CD14-positive monocyte (primary cell): ENCODE results near the gene RBM18. TPM values are rescaled to one million over a fixed set of nuclear protein-coding genes. Genes with fewer than 3 reads are reported as not detected.

Source experiments
- DNase-seq, 3 donors: peaks; one replicate each; pipeline ENCODE4 v3.0.0-alpha.2; 2011 to 2022
- H2AFZ ChIP-seq: 2 replicates; pipeline ENCODE4 v1.6.0; 2012; ENCODE audit warnings: mild to moderate bottlenecking, low read depth, low read length, inconsistent platforms; ENCODE audit not compliant: insufficient read depth, poor library complexity, severe bottlenecking
- H3K27ac ChIP-seq, 2 donors: 1 replicate in 1 of 2; 2 replicates in 1 of 2; pipeline ENCODE4 v1.5.1; 2012 to 2013; ENCODE audit warnings: low read length in 2 of 2, control low read depth in 1 of 2, inconsistent platforms in 1 of 2, low read depth in 1 of 2, mild to moderate bottlenecking in 1 of 2
- H3K27me3 ChIP-seq, 2 donors: one replicate each; pipeline versions ENCODE4 v1.6.0 to v1.6.1; 2011 to 2013; ENCODE audit warnings: low read length in 2 of 2; ENCODE audit not compliant: control insufficient read depth in 2 of 2, insufficient read depth in 2 of 2
- H3K36me3 ChIP-seq, 2 donors: replicated peaks in 1 of 2; 1 replicate in 1 of 2; 2 replicates in 1 of 2; pipeline versions ENCODE4 v1.5.1 to v1.6.1; 2012 to 2013; ENCODE audit warnings: low read length in 2 of 2, control low read depth in 1 of 2, inconsistent platforms in 1 of 2, mild to moderate bottlenecking in 1 of 2; ENCODE audit not compliant: insufficient read depth in 2 of 2, control insufficient read depth in 1 of 2
- H3K4me1 ChIP-seq, 2 donors: 1 replicate in 1 of 2; 2 replicates in 1 of 2; pipeline versions ENCODE4 v1.5.1 to v1.6.1; 2012 to 2013; ENCODE audit warnings: low read length in 2 of 2, control low read depth in 1 of 2, inconsistent platforms in 1 of 2, mild to moderate bottlenecking in 1 of 2, moderate library complexity in 1 of 2; ENCODE audit not compliant: insufficient read depth in 2 of 2, control insufficient read depth in 1 of 2
- H3K4me2 ChIP-seq: replicated peaks from 2 replicates; pipeline ENCODE3; 2012; ENCODE audit warnings: low read length, moderate library complexity, mild to moderate bottlenecking; ENCODE audit not compliant: poor library complexity, severe bottlenecking; ENCODE audit errors: extremely low read depth
- H3K4me3 ChIP-seq, 3 experiments: fragments of 200-600 bp in 1 of 3; sonication (generic) in 1 of 3; replicated peaks in 1 of 3; 1 replicate in 2 of 3; 2 replicates in 1 of 3; pipeline ENCODE4 v1.5.1; 2011 to 2013; ENCODE audit warnings: low read length in 3 of 3, mild to moderate bottlenecking in 3 of 3, control low read depth in 2 of 3, low read depth in 2 of 3, inconsistent platforms in 1 of 3, moderate library complexity in 1 of 3
- H3K79me2 ChIP-seq: 2 replicates; pipeline ENCODE4 v1.6.0; 2012; ENCODE audit warnings: mild to moderate bottlenecking, control low read depth, inconsistent platforms, low read length, moderate library complexity; ENCODE audit not compliant: insufficient read depth
- H3K9ac ChIP-seq: 2 replicates; pipeline ENCODE4 v1.6.0; 2017; ENCODE audit warnings: low read length, mild to moderate bottlenecking; ENCODE audit not compliant: insufficient read depth, poor library complexity, severe bottlenecking
- H3K9me3 ChIP-seq, 2 donors: replicated peaks in 1 of 2; 1 replicate in 1 of 2; 2 replicates in 1 of 2; pipeline versions ENCODE4 v1.5.1 to v1.6.1; 2012 to 2013; ENCODE audit warnings: low read length in 2 of 2, control low read depth in 1 of 2; ENCODE audit not compliant: control insufficient read depth in 1 of 2, insufficient read depth in 1 of 2
- H4K20me1 ChIP-seq: 2 replicates; pipeline ENCODE4 v1.6.0; 2012; ENCODE audit warnings: mild to moderate bottlenecking, low read length, control low read depth, moderate library complexity; ENCODE audit not compliant: insufficient read depth
- H3K27ac Mint-ChIP-seq, 7 donors: one replicate each; pipeline ENCODE4 v1.8.0; 2020; ENCODE audit warnings: mild to moderate bottlenecking in 7 of 7, mixed read lengths in 7 of 7, moderate library complexity in 6 of 7, inconsistent platforms in 2 of 7
- H3K27me3 Mint-ChIP-seq, 3 donors: one replicate each; pipeline ENCODE4 v1.8.0; 2021 to 2022; ENCODE audit warnings: low read depth in 3 of 3, mild to moderate bottlenecking in 3 of 3, mixed read lengths in 3 of 3, moderate library complexity in 3 of 3, inconsistent platforms in 1 of 3
- H3K36me3 Mint-ChIP-seq, 2 donors: one replicate each; pipeline ENCODE4 v1.8.0; 2020; ENCODE audit warnings: mixed read lengths in 2 of 2, inconsistent platforms in 1 of 2, mild to moderate bottlenecking in 1 of 2
- H3K4me1 Mint-ChIP-seq: one replicate; pipeline ENCODE4 v1.8.0; 2020; ENCODE audit warnings: mild to moderate bottlenecking, mixed read lengths
- H3K4me3 Mint-ChIP-seq, 2 donors: one replicate each; pipeline ENCODE4 v1.8.0; 2020; ENCODE audit warnings: mild to moderate bottlenecking in 2 of 2, mixed read lengths in 2 of 2, moderate library complexity in 1 of 2
- H3K9me3 Mint-ChIP-seq, 7 donors: one replicate each; pipeline ENCODE4 v1.8.0; 2020 to 2022; ENCODE audit warnings: mixed read lengths in 7 of 7, mild to moderate bottlenecking in 6 of 7, moderate library complexity in 6 of 7, inconsistent platforms in 2 of 7
- WGBS: methylation state at CpG from one replicate; pipeline ENCODE4 v1.1.5; 2013; ENCODE audit warnings: missing lambda C conversion rate; ENCODE audit not compliant: insufficient coverage; 5-methylcytosine and 5-hydroxymethylcytosine counted together
- intact Hi-C, 2 donors: fragments of 100-400 bp; cut with micrococcal nuclease; formaldehyde crosslinking; loops; one replicate each; pipeline versions ENCODE4 v1.15.0 to v1.15.1; 2023
- polyA plus RNA-seq, 3 donors: library from polyadenylated mRNA; depleted of rRNA in 1 of 3; unstranded in 2 of 3; stranded (reverse) in 1 of 3; fragments of 300-500 nt in 2 of 3; fragments of >200 nt in 1 of 3; fragmentation: Illumina TruSeq in 2 of 3; gene quantifications; 1 replicate in 2 of 3; 2 replicates in 1 of 3; pipeline ENCODE4 v1.2.3, GENCODE V29; 2012 to 2021
- TF ChIP-seq, protein P1 (sequence below): fragments of 200-600 bp; IDR thresholded peaks from one replicate; pipeline ENCODE4 v1.8.0; 2022; ENCODE audit warnings: antibody characterized with exemption, mild to moderate bottlenecking

RBM18 gene
- polyA plus RNA-seq, 3 donors: 10.4 to 26.3 (median 25.3) TPM

DNA sequence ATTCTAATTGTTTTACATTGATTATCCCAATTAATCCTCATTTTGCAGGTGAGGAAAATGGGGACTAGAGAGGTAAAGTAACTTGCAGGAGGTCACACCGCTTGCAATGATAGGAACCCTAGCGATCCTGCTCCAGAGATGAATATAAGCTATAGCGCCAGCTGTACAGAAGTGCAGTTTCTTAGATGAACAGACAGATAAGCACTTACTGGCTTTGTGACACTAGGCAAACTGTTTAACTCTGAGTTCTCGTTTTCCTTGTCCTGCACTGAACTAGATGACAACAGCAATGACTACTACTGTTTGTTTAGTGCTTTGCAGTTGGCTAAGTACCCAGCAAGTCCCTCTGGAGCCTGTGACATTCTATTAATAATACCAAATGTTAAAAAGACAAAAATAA is 47.0 kb downstream of the RBM18 start:
- H3K27ac ChIP-seq: no peak overlapping the region
- H3K4me2 ChIP-seq: no peak overlapping the region
- H2AFZ ChIP-seq: no peak overlapping the region
- peaks cover 70 to 97% of the 10 kb centered on the region in 2 donors for H3K27me3 ChIP-seq
- Mint-ChIP-seq H3K4me1 (peaks cover 38% of the 10 kb centered on the region), H3K4me3 (no peak overlapping the region), H3K27me3 (peaks cover 94 to 100% (median 96%) of the 10 kb centered on the region in 3 donors), H3K9me3 (peaks cover 0 to 31% (median 11%) of the 10 kb centered on the region in 7 donors), H3K36me3 (peaks cover 0 to 11% of the 10 kb centered on the region in 2 donors), H3K27ac (peak overlapping the region in 1 of 7 donors; percentile 16)
- H3K4me3 ChIP-seq: no peak overlapping the region
- peaks cover 17 to 23% of the 10 kb centered on the region in 2 donors for H3K4me1 ChIP-seq
- TF ChIP-seq, protein P1, sequence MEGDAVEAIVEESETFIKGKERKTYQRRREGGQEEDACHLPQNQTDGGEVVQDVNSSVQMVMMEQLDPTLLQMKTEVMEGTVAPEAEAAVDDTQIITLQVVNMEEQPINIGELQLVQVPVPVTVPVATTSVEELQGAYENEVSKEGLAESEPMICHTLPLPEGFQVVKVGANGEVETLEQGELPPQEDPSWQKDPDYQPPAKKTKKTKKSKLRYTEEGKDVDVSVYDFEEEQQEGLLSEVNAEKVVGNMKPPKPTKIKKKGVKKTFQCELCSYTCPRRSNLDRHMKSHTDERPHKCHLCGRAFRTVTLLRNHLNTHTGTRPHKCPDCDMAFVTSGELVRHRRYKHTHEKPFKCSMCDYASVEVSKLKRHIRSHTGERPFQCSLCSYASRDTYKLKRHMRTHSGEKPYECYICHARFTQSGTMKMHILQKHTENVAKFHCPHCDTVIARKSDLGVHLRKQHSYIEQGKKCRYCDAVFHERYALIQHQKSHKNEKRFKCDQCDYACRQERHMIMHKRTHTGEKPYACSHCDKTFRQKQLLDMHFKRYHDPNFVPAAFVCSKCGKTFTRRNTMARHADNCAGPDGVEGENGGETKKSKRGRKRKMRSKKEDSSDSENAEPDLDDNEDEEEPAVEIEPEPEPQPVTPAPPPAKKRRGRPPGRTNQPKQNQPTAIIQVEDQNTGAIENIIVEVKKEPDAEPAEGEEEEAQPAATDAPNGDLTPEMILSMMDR: no peak
- 0% methylated on average over 3 of the region's 4 CpGs for WGBS
- no peak for DNase-seq
- H4K20me1 ChIP-seq: no peaks in the 10 kb centered on the region
- no peaks in the 10 kb centered on the region for H3K36me3 ChIP-seq
- intact Hi-C loops: no loop called here
- H3K9ac ChIP-seq: no peak overlapping the region
- no peaks in the 10 kb centered on the region for H3K79me2 ChIP-seq
- peaks cover 0 to 59% of the 10 kb centered on the region in 2 donors for H3K9me3 ChIP-seq

DNA sequence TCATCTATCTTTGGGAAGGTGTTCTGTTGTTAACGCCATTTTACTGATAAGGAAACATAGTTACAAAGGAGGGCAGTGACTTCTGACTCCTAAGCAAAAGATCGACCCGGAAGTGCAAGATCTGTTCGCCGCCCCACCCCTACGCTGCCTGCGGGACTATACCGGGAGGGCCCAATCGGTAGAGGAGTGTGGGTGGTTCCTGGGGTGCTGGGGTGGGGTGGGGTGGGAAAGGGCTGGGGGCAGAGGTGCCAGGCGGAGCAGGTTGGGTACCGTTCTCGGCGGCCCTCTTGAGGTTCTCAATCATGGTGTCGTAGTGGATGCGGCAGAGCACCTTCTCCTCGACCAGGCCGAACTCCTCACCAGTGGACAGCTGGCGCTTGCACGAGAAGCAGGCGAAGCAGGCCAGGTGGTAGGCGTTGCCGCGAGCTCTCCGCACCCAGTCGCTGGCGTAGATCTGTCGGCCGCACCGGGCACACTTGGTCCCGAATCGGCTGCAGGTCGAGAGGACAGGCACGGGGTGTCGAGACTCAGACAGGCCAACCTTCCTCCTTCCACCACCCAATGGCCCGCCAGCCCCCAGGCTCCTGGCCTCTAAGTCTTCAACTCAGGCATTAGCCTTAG is 47.7 kb downstream of the RBM18 start:
- H3K36me3 ChIP-seq: no peaks in the 10 kb centered on the region
- no peak overlapping the region for H3K4me3 ChIP-seq
- H3K9me3 ChIP-seq: peaks cover 0 to 60% of the 10 kb centered on the region in 2 donors
- intact Hi-C loops: no loop called here
- H3K4me2 ChIP-seq: no peak overlapping the region
- H3K27ac ChIP-seq: no peak overlapping the region
- H3K4me1 ChIP-seq: peaks cover 17 to 23% of the 10 kb centered on the region in 2 donors
- no peak overlapping the region for H3K4me3 Mint-ChIP-seq
- 90% methylated on average over 26 of the region's 35 CpGs for WGBS
- no peaks in the 10 kb centered on the region for H4K20me1 ChIP-seq
- TF ChIP-seq, protein P1: no peak
- H3K27me3 ChIP-seq: peaks cover 73 to 97% of the 10 kb centered on the region in 2 donors
- no peak overlapping the region for H3K27ac Mint-ChIP-seq
- H3K9ac ChIP-seq: no peak overlapping the region
- no peak overlapping the region for H2AFZ ChIP-seq
- peaks cover 0 to 30% (median 11%) of the 10 kb centered on the region in 7 donors for H3K9me3 Mint-ChIP-seq
- H3K4me1 Mint-ChIP-seq: peaks cover 38% of the 10 kb centered on the region
- DNase-seq: no peak
- peaks cover 94 to 100% (median 96%) of the 10 kb centered on the region in 3 donors for H3K27me3 Mint-ChIP-seq
- H3K79me2 ChIP-seq: no peaks in the 10 kb centered on the region
- peaks cover 0 to 11% of the 10 kb centered on the region in 2 donors for H3K36me3 Mint-ChIP-seq
